Measurements from ENCODE around the gene ANKH.

The ANKH gene

DNA sequence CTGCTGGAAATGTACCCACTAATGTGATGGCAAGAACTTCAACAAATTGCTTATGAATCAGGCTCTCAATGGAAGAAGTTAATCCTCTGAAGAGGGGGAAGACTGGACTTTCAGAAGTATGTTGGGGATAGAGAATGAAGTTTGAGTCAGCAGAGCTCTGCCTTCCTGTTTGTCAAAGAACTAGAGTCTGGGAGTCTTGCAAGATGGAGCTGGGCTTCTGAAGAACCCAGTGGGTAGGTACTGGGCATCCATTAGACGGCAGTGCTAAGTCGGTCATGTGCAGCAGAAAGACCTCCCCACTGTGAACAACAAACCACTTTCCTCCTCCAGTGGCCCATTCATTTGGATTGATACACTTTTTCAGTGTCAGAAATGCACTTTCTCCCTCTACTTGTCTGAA lies 172.4 kb downstream of the ANKH start:
- no peak for TF ChIP-seq RARB (CRISPR knock-in tag; IDR thresholded peaks at IDR 0.05)
- ATAC-seq, result no peak

DNA sequence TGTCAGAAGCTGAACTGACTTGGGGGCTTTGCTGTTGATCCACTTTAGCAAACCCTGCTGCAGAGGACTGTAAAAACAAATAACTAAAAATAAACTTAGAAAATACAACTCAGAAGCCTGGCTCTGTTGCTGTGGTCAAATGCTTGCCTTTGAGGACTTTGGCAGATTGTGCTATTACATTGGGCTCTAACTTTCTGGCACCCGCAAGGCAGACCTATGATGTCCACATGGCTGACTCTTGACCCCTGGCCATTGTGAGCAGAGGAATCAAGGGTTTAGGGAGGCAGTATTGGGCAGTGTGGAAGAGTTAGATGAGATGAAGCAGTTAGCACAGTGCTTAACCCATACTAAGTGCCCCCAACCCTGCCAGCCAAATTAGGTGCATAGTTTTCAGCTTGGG lies 173.1 kb downstream of the ANKH start:
- no peak for ATAC-seq
- TF ChIP-seq TCF4 (CRISPR knock-in tag; IDR thresholded peaks at IDR 0.05; ENCODE audit: borderline replicate concordance) (no peak), CSDC2 (CRISPR knock-in tag; IDR thresholded peaks at IDR 0.05) (no peak), GLIS3 (CRISPR knock-in tag; IDR thresholded peaks at IDR 0.05) (no peak), OSR1 (CRISPR knock-in tag; IDR thresholded peaks at IDR 0.05) (no peak), ARNTL (CRISPR knock-in tag; IDR thresholded peaks at IDR 0.05; ENCODE audit: borderline replicate concordance, low read depth) (no peak), ZNF8 (CRISPR knock-in tag; IDR thresholded peaks at IDR 0.05) (no peak), ISL1 (CRISPR knock-in tag; IDR thresholded peaks at IDR 0.05) (no peak), TOX (CRISPR knock-in tag; IDR thresholded peaks at IDR 0.05; ENCODE audit: borderline replicate concordance) (no peak), ZFP30 (CRISPR knock-in tag; IDR thresholded peaks at IDR 0.05) (no peak), ZNF70 (CRISPR knock-in tag; IDR thresholded peaks at IDR 0.05) (no peak), ESRRG (CRISPR knock-in tag; IDR thresholded peaks at IDR 0.05) (no peak)
- TF ChIP-seq, protein P1, sequence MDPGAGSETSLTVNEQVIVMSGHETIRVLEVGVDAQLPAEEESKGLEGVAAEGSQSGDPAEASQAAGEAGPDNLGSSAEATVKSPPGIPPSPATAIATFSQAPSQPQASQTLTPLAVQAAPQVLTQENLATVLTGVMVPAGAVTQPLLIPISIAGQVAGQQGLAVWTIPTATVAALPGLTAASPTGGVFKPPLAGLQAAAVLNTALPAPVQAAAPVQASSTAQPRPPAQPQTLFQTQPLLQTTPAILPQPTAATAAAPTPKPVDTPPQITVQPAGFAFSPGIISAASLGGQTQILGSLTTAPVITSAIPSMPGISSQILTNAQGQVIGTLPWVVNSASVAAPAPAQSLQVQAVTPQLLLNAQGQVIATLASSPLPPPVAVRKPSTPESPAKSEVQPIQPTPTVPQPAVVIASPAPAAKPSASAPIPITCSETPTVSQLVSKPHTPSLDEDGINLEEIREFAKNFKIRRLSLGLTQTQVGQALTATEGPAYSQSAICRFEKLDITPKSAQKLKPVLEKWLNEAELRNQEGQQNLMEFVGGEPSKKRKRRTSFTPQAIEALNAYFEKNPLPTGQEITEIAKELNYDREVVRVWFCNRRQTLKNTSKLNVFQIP (CRISPR knock-in tag; IDR thresholded peaks at IDR 0.05; ENCODE audit: borderline replicate concordance, low read depth), result no peak
- TF ChIP-seq, protein P2, sequence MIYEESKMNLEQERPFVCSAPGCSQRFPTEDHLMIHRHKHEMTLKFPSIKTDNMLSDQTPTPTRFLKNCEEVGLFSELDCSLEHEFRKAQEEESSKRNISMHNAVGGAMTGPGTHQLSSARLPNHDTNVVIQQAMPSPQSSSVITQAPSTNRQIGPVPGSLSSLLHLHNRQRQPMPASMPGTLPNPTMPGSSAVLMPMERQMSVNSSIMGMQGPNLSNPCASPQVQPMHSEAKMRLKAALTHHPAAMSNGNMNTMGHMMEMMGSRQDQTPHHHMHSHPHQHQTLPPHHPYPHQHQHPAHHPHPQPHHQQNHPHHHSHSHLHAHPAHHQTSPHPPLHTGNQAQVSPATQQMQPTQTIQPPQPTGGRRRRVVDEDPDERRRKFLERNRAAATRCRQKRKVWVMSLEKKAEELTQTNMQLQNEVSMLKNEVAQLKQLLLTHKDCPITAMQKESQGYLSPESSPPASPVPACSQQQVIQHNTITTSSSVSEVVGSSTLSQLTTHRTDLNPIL (CRISPR knock-in tag; IDR thresholded peaks at IDR 0.05; ENCODE audit: low read depth), result no peak

DNA sequence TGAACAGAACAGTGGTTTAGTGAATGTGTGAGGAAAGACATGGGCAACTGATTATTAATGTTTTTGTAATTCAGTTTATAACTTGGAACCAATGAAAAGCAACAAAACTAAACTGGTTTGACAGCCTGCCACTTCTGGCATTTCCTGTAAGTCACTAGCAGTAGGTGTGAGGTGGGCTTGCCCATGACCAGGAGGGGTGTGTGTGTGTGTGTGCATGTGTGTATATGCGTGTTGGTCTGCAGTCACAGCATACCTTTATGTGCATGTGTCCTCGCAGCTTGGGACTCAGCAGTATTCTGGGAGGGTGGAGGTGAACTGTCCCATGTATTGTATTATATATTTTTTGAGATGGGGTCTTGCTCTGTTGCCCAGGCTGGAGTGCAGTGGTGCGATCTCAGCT lies 174.7 kb downstream of the ANKH start:
- no peak for ATAC-seq
- TF ChIP-seq ZFP30 (CRISPR knock-in tag; IDR thresholded peaks at IDR 0.05) (no peak), TOX (CRISPR knock-in tag; IDR thresholded peaks at IDR 0.05; ENCODE audit: borderline replicate concordance) (no peak), OSR1 (CRISPR knock-in tag; IDR thresholded peaks at IDR 0.05) (no peak), CSDC2 (CRISPR knock-in tag; IDR thresholded peaks at IDR 0.05) (no peak), ZNF70 (CRISPR knock-in tag; IDR thresholded peaks at IDR 0.05) (no peak), ESRRG (CRISPR knock-in tag; IDR thresholded peaks at IDR 0.05) (no peak), ZNF565 (CRISPR knock-in tag; conservative IDR thresholded peaks at IDR 0.05; ENCODE audit: low read depth) (no peak), GLIS3 (CRISPR knock-in tag; IDR thresholded peaks at IDR 0.05) (no peak), BACH2 (CRISPR knock-in tag; IDR thresholded peaks at IDR 0.05; ENCODE audit: borderline replicate concordance) (no peak), ZC3H10 (CRISPR knock-in tag; IDR thresholded peaks at IDR 0.05) (no peak), ZFP3 (CRISPR knock-in tag; IDR thresholded peaks at IDR 0.05) (no peak)
- TF ChIP-seq, protein P3, sequence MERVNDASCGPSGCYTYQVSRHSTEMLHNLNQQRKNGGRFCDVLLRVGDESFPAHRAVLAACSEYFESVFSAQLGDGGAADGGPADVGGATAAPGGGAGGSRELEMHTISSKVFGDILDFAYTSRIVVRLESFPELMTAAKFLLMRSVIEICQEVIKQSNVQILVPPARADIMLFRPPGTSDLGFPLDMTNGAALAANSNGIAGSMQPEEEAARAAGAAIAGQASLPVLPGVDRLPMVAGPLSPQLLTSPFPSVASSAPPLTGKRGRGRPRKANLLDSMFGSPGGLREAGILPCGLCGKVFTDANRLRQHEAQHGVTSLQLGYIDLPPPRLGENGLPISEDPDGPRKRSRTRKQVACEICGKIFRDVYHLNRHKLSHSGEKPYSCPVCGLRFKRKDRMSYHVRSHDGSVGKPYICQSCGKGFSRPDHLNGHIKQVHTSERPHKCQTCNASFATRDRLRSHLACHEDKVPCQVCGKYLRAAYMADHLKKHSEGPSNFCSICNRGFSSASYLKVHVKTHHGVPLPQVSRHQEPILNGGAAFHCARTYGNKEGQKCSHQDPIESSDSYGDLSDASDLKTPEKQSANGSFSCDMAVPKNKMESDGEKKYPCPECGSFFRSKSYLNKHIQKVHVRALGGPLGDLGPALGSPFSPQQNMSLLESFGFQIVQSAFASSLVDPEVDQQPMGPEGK (CRISPR knock-in tag; IDR thresholded peaks at IDR 0.05; ENCODE audit: borderline replicate concordance), result no peak
- TF ChIP-seq, protein P1 (CRISPR knock-in tag; IDR thresholded peaks at IDR 0.05; ENCODE audit: borderline replicate concordance, low read depth), result no peak
- TF ChIP-seq, protein P4, sequence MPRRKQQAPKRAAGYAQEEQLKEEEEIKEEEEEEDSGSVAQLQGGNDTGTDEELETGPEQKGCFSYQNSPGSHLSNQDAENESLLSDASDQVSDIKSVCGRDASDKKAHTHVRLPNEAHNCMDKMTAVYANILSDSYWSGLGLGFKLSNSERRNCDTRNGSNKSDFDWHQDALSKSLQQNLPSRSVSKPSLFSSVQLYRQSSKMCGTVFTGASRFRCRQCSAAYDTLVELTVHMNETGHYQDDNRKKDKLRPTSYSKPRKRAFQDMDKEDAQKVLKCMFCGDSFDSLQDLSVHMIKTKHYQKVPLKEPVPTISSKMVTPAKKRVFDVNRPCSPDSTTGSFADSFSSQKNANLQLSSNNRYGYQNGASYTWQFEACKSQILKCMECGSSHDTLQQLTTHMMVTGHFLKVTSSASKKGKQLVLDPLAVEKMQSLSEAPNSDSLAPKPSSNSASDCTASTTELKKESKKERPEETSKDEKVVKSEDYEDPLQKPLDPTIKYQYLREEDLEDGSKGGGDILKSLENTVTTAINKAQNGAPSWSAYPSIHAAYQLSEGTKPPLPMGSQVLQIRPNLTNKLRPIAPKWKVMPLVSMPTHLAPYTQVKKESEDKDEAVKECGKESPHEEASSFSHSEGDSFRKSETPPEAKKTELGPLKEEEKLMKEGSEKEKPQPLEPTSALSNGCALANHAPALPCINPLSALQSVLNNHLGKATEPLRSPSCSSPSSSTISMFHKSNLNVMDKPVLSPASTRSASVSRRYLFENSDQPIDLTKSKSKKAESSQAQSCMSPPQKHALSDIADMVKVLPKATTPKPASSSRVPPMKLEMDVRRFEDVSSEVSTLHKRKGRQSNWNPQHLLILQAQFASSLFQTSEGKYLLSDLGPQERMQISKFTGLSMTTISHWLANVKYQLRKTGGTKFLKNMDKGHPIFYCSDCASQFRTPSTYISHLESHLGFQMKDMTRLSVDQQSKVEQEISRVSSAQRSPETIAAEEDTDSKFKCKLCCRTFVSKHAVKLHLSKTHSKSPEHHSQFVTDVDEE (CRISPR knock-in tag; IDR thresholded peaks at IDR 0.05), result no peak

Measured in SK-N-SH treated with all-trans-retinoic acid at 6 μM for 48 hours (cell line).